Epithelial cell of proximal tubule (primary cell): Measurements from ENCODE around the gene ZNF143. TPM values are rescaled to one million over a fixed set of nuclear protein-coding genes. Genes with fewer than 3 reads are reported as not detected.

Experiments used
- DNase-seq: peaks from one replicate; pipeline ENCODE4 v3.0.0-alpha.2; 2011; ENCODE audit warnings: low read depth
- H3K4me3 ChIP-seq: 2 replicates; pipeline ENCODE4 v1.5.1; 2011; ENCODE audit warnings: low read depth, mild to moderate bottlenecking, low read length
- total RNA-seq: library from RNA; depleted of rRNA; stranded (reverse); fragments of >200 nt; gene quantifications from 2 replicates; pipeline ENCODE4 v1.2.3, GENCODE V29; 2015
- TF ChIP-seq, protein P1 (sequence below): conservative IDR thresholded peaks from 2 replicates; pipeline ENCODE4 v1.5.1; 2012; ENCODE audit warnings: low read depth, mild to moderate bottlenecking, low read length

Gene ZNF143
- total RNA-seq, 1 donor from 2014 or later = 17.8 TPM

DNA sequence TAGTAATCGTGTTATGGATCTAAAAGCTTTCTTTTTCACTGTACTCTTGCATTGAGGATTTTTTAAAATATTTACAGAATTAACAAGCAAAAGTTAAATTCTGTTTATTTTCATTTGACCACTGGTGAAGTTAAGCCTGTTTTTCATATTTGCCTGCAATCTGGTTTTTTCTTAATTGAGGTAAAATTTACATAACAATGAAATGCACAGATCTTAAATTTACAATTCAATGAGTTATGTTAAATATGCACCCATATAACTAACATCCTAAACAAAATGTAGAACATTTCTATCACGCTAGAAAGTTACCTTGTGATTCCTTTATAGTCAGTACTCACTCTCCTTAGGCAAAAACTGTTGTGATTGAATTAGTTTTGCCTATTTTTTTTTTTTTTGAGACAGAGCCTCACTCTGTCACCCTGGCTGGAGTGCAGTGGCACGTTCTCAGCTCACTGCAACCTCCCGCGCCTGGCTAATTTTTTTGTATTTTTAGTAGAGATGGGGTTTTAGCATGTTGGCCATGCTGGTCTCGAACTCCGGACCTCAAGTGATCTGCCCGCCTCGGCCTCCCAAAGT is 58.1 kb downstream of the ZNF143 start:
- H3K4me3 ChIP-seq = no peak overlapping the region
- TF ChIP-seq, protein P1, sequence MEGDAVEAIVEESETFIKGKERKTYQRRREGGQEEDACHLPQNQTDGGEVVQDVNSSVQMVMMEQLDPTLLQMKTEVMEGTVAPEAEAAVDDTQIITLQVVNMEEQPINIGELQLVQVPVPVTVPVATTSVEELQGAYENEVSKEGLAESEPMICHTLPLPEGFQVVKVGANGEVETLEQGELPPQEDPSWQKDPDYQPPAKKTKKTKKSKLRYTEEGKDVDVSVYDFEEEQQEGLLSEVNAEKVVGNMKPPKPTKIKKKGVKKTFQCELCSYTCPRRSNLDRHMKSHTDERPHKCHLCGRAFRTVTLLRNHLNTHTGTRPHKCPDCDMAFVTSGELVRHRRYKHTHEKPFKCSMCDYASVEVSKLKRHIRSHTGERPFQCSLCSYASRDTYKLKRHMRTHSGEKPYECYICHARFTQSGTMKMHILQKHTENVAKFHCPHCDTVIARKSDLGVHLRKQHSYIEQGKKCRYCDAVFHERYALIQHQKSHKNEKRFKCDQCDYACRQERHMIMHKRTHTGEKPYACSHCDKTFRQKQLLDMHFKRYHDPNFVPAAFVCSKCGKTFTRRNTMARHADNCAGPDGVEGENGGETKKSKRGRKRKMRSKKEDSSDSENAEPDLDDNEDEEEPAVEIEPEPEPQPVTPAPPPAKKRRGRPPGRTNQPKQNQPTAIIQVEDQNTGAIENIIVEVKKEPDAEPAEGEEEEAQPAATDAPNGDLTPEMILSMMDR = no peak
- no peak for DNase-seq

DNA sequence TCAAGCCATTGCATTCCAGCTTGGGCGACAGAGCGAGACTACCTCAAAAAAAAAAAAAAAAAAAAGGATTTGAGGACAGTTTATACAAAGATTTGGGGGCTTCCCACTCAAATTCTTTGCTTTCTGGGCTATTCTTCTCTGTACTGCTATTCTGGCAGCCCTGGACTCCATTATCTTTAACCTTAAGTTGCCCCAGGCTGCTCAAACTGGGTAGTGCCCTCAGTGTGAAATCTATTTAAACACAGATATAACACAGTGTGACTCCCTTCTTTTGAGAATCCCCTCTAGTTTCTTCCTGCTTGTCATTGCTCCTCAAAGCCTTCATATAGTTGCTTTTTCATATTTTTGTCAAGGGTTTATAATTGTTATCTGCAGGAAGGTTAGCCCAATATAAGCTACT is 63.2 kb downstream of the ZNF143 start:
- H3K4me3 ChIP-seq = no peak overlapping the region
- TF ChIP-seq, protein P1 = no peak
- DNase-seq = no peak

DNA sequence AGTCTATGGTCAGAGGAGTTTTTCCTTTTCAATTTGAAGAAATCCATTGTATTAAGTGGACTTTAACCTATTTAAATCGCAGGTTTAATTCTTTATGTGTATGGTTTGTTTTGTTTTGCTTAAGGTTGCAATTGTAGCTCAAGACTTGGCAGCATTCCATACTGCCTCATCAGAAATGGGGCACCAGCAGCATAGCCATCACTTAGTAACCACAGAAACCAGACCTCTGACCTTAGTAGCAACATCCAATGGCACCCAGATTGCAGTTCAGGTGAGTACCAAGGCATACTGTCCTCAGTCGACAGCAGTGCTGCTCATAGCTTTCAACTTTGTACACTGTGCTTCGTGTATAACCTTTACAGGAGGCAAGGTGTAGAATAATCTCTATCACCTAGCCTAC is 64.3 kb downstream of the ZNF143 start:
- H3K4me3 ChIP-seq = no peak overlapping the region
- TF ChIP-seq, protein P1 = no peak
- DNase-seq = no peak

DNA sequence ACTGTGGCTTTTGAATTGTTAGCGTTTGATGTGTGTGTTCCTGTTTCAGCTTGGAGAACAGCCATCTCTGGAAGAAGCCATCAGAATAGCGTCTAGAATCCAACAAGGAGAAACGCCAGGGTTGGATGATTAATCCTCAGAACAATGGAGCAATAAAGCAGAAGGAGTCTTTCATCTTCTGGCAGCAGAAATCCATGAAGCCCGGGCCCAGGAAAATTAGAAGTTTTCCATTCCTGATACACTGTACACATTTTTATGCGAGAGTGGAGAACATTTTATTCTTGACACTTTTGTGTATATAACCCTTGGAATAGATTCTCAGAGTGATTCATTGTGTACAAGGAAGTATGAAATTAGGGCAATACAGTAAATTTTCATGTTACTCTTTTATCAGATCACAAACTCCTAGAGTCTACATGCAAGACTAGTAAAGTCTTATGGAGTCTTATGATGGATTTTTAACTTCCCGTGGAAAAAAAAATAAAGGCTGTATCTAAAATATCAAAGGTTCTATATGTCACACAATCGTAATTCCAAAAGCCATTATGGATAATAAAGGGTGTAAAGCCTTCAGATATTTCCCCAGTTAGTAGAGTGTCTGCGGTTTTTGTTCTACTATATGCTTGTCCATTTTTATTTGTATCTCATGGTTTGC is 66.8 kb downstream of the ZNF143 start:
- TF ChIP-seq, protein P1 = no peak
- no peak for DNase-seq

DNA sequence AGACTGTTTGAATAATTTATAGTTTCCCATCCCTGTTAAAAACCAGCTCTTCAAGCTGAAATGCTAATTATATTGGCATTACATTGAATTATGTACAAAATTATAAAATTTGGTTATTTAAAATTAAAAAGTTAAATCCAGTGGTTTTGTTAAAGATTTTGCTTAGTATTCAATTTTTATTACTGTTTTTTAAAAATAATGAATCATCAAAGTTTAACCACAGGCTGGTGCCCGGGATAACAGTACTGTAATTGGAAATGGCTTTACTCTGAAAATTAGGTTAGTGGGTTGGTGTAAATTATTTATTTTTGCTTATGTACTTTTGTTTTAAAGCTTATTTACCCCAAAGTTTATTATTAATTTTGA is 67.3 kb downstream of the ZNF143 start:
- TF ChIP-seq, protein P1 = no peak
- no peak overlapping the region for H3K4me3 ChIP-seq
- DNase-seq = no peak

More for the DNA sequence above, 66.8 kb downstream of the ZNF143 start:
- no peak overlapping the region for H3K4me3 ChIP-seq

DNA sequence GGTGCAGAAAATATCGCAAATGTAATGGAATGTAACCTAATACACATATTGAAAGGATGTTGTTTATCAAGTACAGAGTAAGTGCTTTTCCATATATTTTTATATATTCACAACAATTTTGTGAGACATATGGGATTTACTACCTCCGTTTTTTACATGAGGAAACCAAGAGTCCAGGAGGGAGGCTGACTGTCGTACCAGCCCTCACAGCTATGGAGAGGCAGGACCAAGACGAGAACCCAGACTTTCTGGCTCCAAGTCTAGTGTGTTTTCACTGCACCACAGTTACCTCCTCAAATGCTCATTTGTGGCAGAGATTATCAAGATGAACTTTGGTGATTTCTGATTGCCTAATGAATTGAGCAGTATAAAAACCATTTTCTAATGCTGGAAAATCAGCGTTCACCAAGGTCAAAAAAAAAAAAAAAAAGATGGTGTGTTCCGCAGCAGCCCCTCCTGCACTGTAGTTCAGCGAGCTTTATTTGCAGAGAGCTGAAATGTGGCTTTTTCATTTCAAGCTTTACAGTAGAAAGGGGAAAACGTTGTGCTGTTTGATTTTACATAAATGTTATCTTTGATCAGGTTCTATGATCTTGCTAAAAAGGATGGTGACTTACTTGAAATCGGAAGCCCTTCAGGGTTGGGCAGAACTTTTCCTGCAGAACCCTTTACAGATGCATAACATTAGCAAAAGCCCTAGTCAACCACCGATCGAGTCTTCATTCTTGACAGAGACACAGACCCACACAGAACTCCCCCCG is 67.9 kb downstream of the ZNF143 start:
- no peak overlapping the region for H3K4me3 ChIP-seq
- DNase-seq = no peak
- TF ChIP-seq, protein P1 = no peak
